Bone marrow (tissue), 2 donors: Measurements from ENCODE around the gene SPARCL1.
"Not testable (repeated sequence)": the region's sequence is repeated elsewhere in the genome, so short reads cannot be mapped to it uniquely, and the experiment has no call there.

Experiments used
- DNase-seq, 2 donors: peaks; one replicate each; lab custom pipeline; 2025; lab: John Stamatoyannopoulos, UW

The SPARCL1 gene

DNA sequence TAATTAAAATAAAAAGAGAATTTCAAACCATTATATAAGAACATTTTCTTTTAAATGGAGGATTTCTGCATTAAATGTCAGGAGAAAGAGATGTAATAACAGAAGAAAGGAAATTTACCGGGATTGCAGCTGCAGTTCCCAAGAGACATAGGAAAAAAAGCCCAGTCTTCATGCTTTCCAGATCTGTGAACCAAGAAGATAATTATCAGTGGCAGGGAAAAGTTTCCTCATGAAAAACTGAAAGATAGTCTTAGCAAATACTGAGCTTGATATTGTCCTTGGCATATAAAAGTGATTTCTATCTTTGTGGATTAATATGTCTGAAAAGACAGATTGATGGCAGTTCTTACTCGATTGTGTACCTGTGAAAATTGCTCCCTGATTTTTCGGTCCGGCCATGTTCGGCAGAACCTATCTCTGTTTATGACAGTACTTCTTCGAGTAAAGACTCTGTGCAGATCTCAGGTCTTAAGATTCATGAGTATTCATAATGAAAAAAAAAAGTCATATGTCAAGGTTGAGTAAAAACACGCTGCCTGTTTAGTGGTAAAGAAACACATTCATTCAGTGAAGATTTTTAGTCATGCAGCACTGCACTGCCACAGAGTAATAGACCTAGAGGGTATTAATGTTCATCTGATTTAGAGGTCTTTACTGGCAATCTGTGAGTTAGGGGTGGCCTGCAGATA is 29.6 kb downstream of the SPARCL1 start:
- no peak for DNase-seq

DNA sequence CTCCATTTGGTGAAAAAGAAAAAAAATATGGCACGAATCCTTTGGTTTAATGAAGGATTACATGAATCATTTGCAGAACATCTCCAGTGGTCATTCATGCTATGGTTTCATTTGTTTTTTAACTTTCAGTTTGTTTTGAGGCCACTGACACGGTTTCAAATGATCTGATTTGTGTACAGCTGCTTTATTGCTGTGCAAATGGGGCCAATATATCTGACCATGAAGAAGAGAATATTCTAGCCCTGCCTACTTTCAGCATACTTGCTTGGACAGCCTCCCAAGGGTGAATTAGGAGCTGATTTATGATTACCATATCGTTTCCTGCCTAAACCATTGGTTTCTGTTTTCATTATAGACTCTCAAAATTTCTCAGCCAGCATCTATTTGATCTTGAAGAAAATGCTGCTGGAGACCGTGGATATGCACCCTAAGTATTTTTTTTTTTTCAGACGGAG is 30.7 kb downstream of the SPARCL1 start:
- no peak for DNase-seq

DNA sequence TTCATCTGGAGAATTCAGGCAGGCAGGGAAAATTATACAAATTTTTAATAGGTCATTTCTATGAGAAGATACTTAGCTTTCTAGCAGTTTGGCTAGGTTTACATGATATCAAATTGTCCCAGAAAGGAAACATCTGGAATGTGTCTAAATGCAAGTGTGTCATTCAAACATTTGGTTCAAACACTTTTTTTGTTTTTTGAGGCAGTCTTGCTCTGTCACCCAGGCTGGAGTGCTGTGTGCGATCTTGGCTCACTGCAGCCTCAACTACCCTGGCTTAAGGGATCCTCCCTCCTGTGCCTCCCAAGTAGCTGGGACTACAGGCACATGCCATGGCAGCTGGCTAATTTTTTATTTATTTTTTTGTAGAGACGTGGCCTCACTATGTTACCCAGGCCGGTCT is 31.6 kb downstream of the SPARCL1 start:
- DNase-seq = no peak

DNA sequence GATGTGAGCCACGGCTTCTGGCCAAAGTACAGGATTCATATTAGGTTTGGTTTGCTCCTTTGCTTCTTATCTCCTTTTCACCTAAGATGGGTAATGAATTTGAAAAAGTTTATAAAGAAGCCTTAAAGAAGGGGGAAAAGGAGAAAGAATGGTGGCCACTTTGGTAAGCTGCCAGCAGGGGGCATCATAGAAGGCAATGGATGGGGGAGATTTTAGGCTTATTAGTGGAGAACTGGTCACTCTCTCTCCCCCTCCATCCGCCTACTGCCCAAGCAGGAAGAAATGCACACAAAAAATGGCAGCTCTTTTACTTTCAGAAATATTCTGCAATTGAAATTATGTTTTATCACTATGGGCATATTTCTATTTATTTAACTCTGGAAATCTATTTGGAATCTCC is 32.0 kb downstream of the SPARCL1 start:
- no peak for DNase-seq

DNA sequence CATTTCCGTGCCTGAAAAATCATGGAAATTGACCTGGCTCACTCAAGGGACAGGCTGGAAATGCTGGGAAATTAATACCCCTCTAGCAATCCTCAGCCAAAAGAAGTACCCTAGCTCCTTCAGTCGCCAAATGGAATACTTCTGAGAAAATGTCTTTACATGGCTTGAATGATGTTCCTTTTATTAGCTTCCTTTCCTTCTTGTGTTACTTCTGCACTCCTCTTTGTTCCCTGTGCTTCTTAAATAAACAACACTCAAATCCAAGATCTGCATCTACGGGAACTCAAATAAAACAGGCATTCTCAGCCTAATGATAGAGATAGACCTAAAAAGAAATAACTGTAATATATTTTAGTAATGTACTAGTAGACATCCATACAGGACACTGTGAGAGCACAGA is 36.1 kb downstream of the SPARCL1 start:
- no peak for DNase-seq

DNA sequence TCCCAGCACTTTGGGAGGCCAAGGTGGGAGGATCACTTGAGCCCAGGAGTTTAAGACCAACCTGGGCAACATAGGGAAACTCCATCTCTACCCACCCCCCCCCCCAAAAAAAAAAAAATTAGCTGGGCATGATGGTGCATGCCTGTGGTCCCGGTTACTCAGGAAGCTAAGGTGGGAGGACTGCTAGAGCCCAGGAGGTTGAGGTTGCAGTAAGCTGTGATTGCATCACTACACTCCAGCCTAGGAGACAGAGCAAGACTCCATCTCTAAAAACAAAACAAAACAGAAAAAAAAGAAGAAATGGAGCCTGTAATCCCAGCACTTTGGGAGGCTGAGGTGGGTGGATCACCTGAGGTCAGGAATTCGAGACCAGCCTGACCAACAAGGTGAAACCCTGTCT is 37.3 kb downstream of the SPARCL1 start:
- DNase-seq = not testable (repeated sequence)

DNA sequence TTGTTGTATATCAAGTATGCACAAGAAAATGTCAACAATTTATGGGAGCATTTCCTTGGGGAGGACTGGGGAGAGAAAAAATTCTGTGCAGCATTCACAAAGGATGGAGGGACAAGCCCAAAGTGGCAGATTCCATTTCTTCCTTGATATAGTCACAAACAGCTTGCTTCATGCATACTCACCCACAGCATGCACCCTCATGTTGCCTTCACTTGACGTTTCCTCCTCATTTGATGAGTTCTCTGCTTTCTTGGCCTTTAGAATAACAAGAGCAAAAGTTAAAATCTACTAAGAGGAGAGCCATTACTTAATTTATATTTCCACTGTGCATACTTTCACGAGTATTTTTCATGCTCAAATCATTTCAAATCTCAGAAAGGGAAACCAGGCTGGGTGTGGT is 37.7 kb downstream of the SPARCL1 start:
- no peak for DNase-seq

DNA sequence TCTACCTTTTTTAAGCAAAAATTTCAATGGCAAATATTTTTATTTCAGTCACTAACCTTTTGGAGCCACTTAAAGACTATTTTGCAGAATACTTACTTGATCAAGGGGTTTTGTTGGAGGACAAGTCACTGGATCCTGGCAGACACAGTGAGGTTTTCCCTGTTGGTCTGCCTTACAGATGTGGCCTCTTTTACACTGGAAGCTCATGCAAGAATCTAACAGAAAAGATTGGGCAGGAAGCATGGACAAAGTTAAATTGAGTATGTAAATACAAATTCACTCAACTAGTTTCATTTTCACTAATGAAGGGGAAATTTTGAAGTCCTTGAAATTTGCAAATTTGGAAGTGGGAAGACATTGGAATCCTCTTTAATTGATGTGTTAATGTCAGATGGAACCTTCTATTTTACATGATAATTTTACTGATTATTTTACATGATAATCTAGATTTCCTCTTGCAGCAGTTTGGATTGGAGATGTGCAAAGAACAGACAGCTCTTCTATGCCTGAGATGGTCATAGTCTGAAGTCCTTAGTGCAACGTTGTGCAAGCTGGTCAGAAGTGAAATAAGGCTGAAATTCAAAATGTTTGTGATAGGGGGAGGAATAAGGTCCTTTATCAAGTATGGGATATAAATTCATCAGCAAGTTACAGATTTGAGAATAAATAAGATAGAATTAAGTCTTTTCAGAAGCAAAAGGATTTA is 38.4 kb downstream of the SPARCL1 start:
- no peak for DNase-seq

DNA sequence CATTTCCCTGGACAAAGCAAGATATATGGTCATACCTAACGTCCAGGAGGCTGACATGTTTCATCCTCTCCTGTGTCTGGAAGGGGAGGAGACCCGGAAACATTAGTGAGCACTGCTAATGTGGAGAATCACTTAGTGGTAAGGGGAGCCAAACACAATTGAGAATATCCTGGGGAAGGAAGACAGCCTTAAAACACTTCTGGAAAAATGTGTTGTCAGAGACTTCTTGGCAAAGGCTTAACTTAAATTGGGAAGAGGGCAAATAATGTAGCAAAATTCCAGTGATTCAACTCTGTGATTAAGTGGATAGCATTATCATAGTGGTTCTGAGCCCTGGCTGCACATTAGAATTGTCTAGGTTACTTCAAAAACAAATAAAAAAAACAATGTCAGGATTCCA is 39.5 kb downstream of the SPARCL1 start:
- no peak for DNase-seq

DNA sequence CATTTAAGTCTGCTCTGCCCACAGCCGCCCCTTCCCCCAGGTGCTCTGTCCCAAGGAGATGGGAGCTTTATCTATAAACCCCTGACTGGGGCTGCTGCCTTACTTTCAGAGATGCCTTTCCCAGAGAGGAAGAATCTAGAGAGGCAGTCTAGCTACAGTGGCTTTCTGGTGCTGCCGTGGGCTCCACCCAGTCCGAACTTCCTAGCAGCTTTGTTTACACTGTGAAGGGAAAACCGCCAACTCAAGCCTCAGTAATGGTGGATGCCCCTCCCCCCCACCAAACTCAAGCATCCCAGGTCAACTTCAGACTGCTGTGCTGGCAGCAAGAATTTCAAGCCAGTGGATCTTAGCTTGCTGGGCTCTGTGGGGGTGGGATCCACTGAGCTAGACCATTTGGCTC is 40.5 kb downstream of the SPARCL1 start:
- DNase-seq = not testable (repeated sequence)

DNA sequence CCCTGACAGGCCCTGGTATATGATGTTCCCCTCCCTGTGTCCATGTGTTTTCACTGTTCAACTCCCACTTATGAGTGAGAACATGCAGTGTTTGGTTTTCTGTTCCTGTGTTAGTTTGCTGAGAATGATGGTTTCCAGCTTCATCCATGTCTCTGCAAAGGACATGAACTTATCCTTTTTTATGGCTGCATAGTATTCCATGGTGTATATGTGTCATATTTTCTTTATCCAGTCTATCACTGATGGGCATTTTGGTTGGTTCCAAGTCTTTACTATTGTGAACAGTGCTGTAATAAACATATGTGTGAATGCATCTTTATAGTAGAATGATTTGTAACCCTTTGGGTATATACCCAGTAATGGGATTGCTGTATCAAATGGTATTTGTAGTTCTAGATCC is 45.9 kb downstream of the SPARCL1 start:
- DNase-seq = not testable (repeated sequence)

DNA sequence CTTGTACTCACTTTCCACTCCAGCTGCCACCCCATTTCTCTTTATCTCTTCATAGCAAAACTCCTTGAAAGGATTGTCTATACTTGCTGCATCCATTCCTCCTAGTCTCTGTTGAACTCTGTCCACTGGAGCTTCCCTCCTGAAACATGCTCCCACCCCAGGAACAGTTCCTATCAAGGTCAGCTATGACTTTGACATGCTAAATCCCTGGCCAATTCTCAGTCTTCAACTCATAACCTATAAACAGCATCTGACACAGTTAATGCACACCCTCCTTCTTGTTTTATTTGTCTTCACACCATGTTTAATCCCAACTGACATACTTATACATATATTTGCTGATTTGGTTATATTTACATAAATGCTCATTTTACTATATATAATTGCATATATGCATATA is 47.8 kb downstream of the SPARCL1 start:
- DNase-seq = no peak

DNA sequence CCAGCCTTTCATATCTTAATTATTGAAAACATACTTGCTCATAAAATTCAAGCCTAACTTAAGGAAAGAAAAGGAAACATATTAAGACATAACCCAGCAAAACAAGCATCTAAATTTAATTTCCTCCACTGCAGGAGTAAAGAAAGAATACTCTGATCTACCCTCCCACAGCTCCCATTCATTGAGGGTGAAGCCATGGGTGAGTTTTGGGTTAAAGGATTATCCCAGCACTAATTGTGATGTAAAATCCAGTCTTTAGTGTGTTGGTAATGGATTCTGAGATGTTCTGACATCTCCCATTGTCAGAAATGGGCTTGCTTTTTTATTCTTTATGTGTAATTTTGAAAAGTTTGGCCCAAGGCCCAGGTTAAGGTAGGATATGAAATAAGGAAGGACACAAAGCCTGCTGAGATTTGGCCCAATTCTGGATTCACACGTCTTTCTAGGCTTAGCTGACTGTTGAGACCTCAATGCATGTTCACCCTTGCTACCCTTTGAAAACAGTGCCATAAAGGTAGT is 50.4 kb downstream of the SPARCL1 start:
- DNase-seq = no peak

DNA sequence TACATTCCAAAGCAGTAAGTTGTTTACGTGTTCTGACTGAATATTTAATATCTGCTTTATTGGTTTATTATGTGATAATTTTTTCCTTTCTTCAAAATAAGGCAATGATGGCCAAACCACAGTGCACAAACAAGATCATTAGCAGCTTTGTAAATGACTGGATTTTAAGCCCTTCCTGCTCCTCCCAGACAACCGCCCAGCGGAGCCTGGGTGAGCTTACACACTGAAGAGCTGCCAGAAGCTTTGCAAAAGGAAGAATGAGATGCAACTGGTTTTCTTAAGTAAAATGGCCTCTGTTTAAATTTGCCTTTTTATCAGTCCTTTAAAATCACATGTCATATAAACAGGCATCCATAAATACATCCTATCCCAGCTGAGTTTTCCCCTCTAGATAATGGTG is 52.2 kb downstream of the SPARCL1 start:
- DNase-seq = no peak

DNA sequence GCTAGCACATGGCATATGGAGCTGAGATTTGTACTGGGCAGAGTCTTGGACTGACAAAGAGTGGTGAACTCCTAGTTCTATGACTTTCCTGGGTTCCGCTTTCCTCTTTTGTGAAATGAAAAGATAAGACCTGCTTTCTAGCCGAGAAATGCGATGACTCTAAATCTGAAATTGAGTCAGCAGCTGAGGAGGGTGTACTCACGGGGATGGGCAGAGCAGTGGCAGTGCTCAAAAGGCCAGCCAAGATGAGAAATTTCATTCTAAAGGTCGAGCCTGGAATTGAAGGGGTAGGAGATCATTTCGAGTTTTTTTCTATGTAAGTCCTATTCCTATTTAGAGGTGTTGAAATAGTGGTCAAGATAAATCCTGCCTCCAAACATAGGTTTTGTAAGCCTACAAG is 59.8 kb downstream of the SPARCL1 start:
- no peak for DNase-seq

DNA sequence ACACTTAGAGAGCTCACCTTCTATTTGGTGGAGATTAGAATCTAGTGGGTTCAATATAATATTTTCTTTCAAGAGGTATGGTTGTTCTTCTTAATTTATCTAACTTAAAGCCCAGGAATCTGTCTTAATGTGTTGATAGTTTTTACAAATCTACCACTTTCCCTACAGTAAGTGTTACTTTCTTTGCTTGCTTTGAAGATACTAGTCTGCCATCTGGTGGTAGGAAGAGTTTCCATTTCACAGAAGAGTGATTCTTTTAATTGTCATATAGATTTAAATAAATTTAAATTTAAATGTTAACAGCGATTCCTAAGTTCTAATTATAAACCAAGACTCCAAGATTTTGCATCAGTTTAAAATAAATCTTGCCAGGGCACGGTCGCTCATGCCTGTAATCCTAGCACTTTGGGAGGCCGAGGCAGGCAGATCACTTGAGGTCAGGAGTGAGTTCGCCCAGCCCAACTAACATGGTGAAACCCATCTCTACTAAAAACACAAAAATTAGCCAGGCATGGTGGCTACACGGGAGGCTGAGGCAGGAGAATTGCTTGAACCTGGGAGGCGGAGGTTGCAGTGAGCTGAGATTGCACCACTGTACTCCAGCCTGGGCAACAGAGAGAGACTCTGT is 63.3 kb downstream of the SPARCL1 start:
- peak in 1 of 2 donors; percentile 29 for DNase-seq

DNA sequence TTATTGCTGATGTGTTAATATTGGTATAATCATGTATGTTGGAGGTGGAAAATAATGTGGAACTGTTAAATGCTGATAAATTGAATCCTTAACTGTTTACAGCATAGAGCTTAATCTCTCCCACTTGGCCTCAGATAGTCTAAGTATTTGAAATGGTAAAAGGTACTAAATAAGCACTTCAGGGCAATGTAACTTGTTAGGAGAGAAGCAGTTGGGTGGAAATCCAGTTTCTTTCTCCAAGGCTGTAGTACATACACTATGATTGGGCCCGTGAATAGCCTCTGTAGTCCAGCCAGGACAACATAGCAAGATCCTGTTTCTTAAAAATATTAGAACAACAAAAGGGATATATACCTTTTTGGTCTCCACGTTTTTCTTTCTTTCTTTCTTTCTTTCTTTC is 67.1 kb downstream of the SPARCL1 start:
- DNase-seq = no peak

DNA sequence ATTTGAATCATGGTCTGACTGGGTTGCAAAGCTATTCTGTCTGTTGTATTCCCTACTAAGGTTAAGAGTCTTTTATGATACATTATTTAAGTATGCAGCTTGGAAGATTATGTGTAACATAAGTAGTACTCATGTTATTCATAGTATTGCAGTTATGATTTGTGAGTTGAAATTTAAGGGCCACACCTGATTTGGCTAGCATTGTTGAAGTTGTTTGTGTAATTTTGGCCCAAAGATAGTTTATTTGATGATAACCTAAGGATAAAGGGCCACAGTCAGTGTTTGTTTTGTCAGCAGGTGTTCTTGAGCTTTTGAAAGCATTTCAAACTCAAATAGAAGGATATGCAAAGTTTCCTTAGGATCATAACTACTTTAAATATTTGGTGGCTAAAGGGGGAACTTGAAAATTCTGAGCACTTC is 67.9 kb downstream of the SPARCL1 start:
- no peak for DNase-seq

DNA sequence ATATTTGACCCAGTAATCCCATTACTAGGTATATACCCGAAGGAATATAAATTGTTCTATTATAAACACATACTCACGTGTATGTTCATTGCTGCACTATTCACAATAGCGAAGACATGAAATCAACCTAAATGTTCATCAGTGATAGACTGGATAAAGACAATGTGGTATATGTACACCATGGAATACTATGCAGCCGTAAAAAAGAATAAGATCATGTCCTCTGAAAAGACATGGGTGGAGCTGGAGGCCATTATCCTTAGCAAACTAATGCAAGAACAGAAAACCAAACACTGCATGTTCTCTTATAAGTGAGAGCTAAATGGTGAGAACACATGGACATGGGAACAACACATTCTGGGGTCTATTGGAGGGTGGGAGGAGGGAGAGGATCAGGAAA is 70.3 kb downstream of the SPARCL1 start:
- no peak for DNase-seq

DNA sequence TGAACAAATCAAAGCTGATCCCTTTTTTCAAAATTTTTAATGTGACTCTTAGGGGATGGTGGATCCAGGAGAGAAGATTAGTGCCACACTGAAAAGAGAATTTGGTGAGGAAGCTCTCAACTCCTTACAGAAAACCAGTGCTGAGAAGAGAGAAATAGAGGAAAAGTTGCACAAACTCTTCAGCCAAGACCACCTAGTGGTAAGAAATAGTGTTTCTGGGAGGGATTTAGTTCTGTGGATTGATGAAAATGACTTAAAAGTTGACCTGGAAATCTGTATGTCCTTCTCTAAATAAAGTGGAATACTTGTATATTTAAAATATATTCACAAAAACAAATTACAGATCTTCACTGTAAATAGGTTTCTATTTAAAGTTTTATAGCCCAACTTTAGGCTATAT is 77.6 kb downstream of the SPARCL1 start:
- DNase-seq = no peak

DNA sequence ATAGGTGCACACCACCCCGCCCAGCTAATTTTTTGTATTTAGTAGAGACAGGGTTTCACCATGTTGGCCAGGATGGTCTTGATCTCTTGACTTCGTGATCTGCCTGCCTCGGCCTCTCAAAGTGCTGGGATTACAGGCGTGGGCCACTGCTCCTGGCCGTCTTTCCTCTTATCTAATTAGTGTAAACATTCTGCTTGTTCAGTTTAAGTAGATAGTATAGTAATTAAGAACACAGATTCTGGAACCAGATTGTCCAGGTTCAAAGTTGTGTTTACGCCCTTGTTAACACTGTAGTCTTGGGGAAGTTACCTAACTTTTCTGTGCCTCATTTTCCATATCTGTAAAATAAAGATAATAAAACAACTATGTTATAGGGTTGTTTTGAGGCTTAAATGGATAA is 82.8 kb downstream of the SPARCL1 start:
- DNase-seq = not testable (repeated sequence)

DNA sequence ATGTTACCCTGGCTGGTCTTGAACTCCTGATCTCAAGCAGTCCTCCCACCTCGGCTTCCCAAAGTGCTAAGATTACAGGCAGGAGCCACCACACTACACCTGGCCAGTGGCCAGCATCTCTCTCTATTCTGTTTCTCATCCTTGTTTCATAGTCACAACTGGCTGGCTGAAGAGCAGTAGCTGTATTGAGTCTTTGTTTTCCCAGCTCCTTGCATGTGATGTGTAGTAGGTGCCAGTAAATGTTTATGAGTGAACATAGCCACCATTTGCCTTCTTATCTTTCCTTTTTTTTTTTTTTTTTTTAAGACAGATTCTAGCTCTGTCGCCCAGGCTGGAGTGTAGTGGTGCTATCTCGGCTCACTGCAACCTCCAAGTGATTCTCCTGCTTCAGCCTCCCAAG is 83.2 kb downstream of the SPARCL1 start:
- DNase-seq = no peak

DNA sequence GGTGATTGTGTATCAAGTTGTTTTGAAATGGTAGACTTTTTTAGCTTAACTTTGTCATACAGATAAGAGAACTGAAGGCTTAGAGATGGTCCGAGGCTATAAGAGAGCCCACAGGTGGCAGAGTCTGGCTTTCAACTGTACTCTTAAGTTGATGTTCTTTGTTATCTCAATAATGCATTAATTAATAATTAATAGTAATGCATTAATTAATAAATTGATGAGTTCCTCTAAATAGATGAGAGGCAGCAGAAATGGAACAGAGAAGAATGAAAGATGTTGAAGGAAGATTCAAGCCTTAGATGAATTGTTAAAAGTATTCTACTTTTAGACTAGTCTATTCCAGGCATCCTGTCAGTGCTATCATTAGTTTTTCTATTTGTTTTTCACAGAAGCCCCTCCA is 84.4 kb downstream of the SPARCL1 start:
- no peak for DNase-seq
